Fibroblast of lung (primary cell): ENCODE data around the gene TRANK1. TPM values are rescaled to one million over a fixed set of nuclear protein-coding genes. Genes with fewer than 3 reads are reported as not detected.

ENCODE experiments used
- DNase-seq, 2 donors: peaks; one replicate each; pipeline versions ENCODE4 v3.0.0 to v3.0.0-alpha.2; 2010; ENCODE audit warnings: low read depth in 2 of 2
- H2AFZ ChIP-seq: 2 replicates; pipeline ENCODE4 v1.5.1; 2012; ENCODE audit warnings: low read length, control low read depth, inconsistent platforms
- H3K27ac ChIP-seq: 2 replicates; pipeline ENCODE4 v1.5.1; 2011; ENCODE audit warnings: low read length, control low read depth; ENCODE audit not compliant: insufficient read depth
- H3K27me3 ChIP-seq: 2 replicates; pipeline ENCODE4 v1.5.1; 2011; ENCODE audit warnings: mild to moderate bottlenecking, low read length; ENCODE audit not compliant: control insufficient read depth, insufficient read depth
- H3K36me3 ChIP-seq: 2 replicates; pipeline ENCODE4 v1.5.1; 2011; ENCODE audit warnings: low read length; ENCODE audit not compliant: control insufficient read depth, insufficient read depth
- H3K4me1 ChIP-seq: 2 replicates; pipeline ENCODE4 v1.5.1; 2011; ENCODE audit warnings: low read length; ENCODE audit not compliant: control insufficient read depth, insufficient read depth; ENCODE audit errors: extremely low read depth
- H3K4me2 ChIP-seq: 2 replicates; pipeline ENCODE4 v1.5.1; 2011; ENCODE audit warnings: low read length, control low read depth; ENCODE audit not compliant: insufficient read depth; ENCODE audit errors: extremely low read depth
- H3K4me3 ChIP-seq, 4 experiments: fragments of 200-600 bp in 1 of 4; sonication (generic) in 1 of 4; replicated peaks in 1 of 4; 2 replicates each; pipeline ENCODE4 v1.5.1; 2011 to 2016; ENCODE audit warnings: low read length in 4 of 4, low read depth in 3 of 4, mild to moderate bottlenecking in 3 of 4, control low read depth in 2 of 4, inconsistent platforms in 1 of 4, mixed read lengths in 1 of 4; ENCODE audit not compliant: insufficient read depth in 1 of 4; ENCODE audit errors: control extremely low read depth in 1 of 4
- H3K79me2 ChIP-seq: 2 replicates; pipeline ENCODE4 v1.5.1; 2012; ENCODE audit warnings: mild to moderate bottlenecking, low read length, inconsistent platforms; ENCODE audit not compliant: control insufficient read depth, insufficient read depth
- H3K9ac ChIP-seq: 2 replicates; pipeline ENCODE4 v1.5.1; 2011; ENCODE audit warnings: mild to moderate bottlenecking, low read length, control low read depth; ENCODE audit not compliant: insufficient read depth
- H3K9me3 ChIP-seq: 2 replicates; pipeline ENCODE4 v1.5.1; 2012; ENCODE audit warnings: low read depth, low read length; ENCODE audit not compliant: control insufficient read depth, insufficient read depth
- H4K20me1 ChIP-seq: 2 replicates; pipeline ENCODE4 v1.5.1; 2011; ENCODE audit warnings: low read length; ENCODE audit not compliant: control insufficient read depth, insufficient read depth; ENCODE audit errors: extremely low read depth
- EZH2 ChIP-seq: IDR thresholded peaks from 2 replicates; pipeline ENCODE4 v1.5.1; 2012; ENCODE audit warnings: low read length, control low read depth, mild to moderate bottlenecking; ENCODE audit errors: missing control alignments
- polyA plus RNA-seq, 2 donors: library from polyadenylated mRNA; depleted of rRNA in 1 of 2; stranded (reverse) in 1 of 2; unstranded in 1 of 2; fragments of >200 nt; gene quantifications; 2 replicates each; pipeline ENCODE4 v1.2.1, GENCODE V29; 2011 to 2012; ENCODE audit warnings: missing spikeins in 1 of 2
- total RNA-seq: library from RNA; depleted of rRNA; stranded (reverse); fragments of >200 nt; gene quantifications from 2 replicates; pipeline ENCODE4 v1.2.1, GENCODE V29; 2014
- TF ChIP-seq, protein P1 (sequence below), 2 donors: IDR thresholded peaks in 1 of 2; conservative IDR thresholded peaks in 1 of 2; 1 replicate in 1 of 2; 2 replicates in 1 of 2; pipeline ENCODE4 v1.5.1; 2011 to 2012; ENCODE audit warnings: low read length in 2 of 2, control low read depth in 1 of 2, inconsistent platforms in 1 of 2, low read depth in 1 of 2, mild to moderate bottlenecking in 1 of 2

TRANK1 gene
- total and polyA plus RNA-seq, 2 donors (not counting 1 experiment from before 2014, with no cell fraction given), result 9.1 to 28.6 TPM

GRCh38 chr3:36790765-36791164, 154.1 kb downstream of the TRANK1 start:
- no peaks in the 10 kb centered on the region for H3K36me3 ChIP-seq
- H3K27me3 ChIP-seq, result no peaks in the 10 kb centered on the region
- no peak overlapping the region for H3K4me2 ChIP-seq
- H4K20me1 ChIP-seq, result no peaks in the 10 kb centered on the region
- no peaks in the 10 kb centered on the region for H3K79me2 ChIP-seq
- no peak overlapping the region for H3K4me3 ChIP-seq
- no peaks in the 10 kb centered on the region for H3K9me3 ChIP-seq
- H2AFZ ChIP-seq, result no peak overlapping the region
- H3K9ac ChIP-seq, result no peak overlapping the region
- no peaks in the 10 kb centered on the region for H3K4me1 ChIP-seq
- no peak for DNase-seq
- no peak for TF ChIP-seq EZH2
- TF ChIP-seq, protein P1, sequence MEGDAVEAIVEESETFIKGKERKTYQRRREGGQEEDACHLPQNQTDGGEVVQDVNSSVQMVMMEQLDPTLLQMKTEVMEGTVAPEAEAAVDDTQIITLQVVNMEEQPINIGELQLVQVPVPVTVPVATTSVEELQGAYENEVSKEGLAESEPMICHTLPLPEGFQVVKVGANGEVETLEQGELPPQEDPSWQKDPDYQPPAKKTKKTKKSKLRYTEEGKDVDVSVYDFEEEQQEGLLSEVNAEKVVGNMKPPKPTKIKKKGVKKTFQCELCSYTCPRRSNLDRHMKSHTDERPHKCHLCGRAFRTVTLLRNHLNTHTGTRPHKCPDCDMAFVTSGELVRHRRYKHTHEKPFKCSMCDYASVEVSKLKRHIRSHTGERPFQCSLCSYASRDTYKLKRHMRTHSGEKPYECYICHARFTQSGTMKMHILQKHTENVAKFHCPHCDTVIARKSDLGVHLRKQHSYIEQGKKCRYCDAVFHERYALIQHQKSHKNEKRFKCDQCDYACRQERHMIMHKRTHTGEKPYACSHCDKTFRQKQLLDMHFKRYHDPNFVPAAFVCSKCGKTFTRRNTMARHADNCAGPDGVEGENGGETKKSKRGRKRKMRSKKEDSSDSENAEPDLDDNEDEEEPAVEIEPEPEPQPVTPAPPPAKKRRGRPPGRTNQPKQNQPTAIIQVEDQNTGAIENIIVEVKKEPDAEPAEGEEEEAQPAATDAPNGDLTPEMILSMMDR (conservative IDR thresholded peaks at IDR 0.05 in 1 of 2, IDR thresholded peaks at IDR 0.05 in 1 of 2; ENCODE audit: low read depth in 1 of 2, low read length in 2 of 2), result no peak
- H3K27ac ChIP-seq, result no peak overlapping the region

GRCh38 chr3:36786921-36787890, 157.6 kb downstream of the TRANK1 start:
- no peaks in the 10 kb centered on the region for H3K4me1 ChIP-seq
- no peak overlapping the region for H3K9ac ChIP-seq
- no peaks in the 10 kb centered on the region for H3K79me2 ChIP-seq
- H3K9me3 ChIP-seq, result no peaks in the 10 kb centered on the region
- H3K36me3 ChIP-seq, result no peaks in the 10 kb centered on the region
- H3K27me3 ChIP-seq, result no peaks in the 10 kb centered on the region
- no peak overlapping the region for H3K4me3 ChIP-seq
- TF ChIP-seq EZH2, result no peak
- TF ChIP-seq, protein P1 (conservative IDR thresholded peaks at IDR 0.05 in 1 of 2, IDR thresholded peaks at IDR 0.05 in 1 of 2; ENCODE audit: low read depth in 1 of 2, low read length in 2 of 2), result no peak
- H4K20me1 ChIP-seq, result no peaks in the 10 kb centered on the region
- no peak overlapping the region for H3K27ac ChIP-seq
- H2AFZ ChIP-seq, result no peak overlapping the region
- no peak overlapping the region for H3K4me2 ChIP-seq
- no peak for DNase-seq

- no peak for DNase-seq
- H3K4me2 ChIP-seq, result no peak overlapping the region
Observed at GRCh38 chr3:36784138-36784635, 160.7 kb downstream of the TRANK1 start.

More at GRCh38 chr3:36784138-36784635, 160.7 kb downstream of the TRANK1 start:
- H3K4me3 ChIP-seq, result no peak overlapping the region
- H3K9ac ChIP-seq, result no peak overlapping the region
- H3K9me3 ChIP-seq, result no peaks in the 10 kb centered on the region
- no peaks in the 10 kb centered on the region for H3K36me3 ChIP-seq
- no peaks in the 10 kb centered on the region for H3K79me2 ChIP-seq
- no peak overlapping the region for H2AFZ ChIP-seq
- no peak for TF ChIP-seq EZH2
- TF ChIP-seq, protein P1 (conservative IDR thresholded peaks at IDR 0.05 in 1 of 2, IDR thresholded peaks at IDR 0.05 in 1 of 2; ENCODE audit: low read depth in 1 of 2, low read length in 2 of 2), result no peak
- no peaks in the 10 kb centered on the region for H3K27me3 ChIP-seq
- H3K4me1 ChIP-seq, result no peaks in the 10 kb centered on the region
- H4K20me1 ChIP-seq, result no peaks in the 10 kb centered on the region
- no peak overlapping the region for H3K27ac ChIP-seq
